Measurements from ENCODE around the gene BCL2. TPM values are rescaled to one million over a fixed set of nuclear protein-coding genes. Genes with fewer than 3 reads are reported as not detected.

The BCL2 gene
- total RNA-seq, 1 experiment from 2014 or later = 1.5 TPM

GRCh38 chr18:63128237-63128974 lies 191.2 kb downstream of the BCL2 start:
- Histone ChIP-seq H3K27ac (ENCODE audit: low read length) (no peak overlapping the region), H4K20me1 (ENCODE audit: low read length) (no peaks in the 10 kb centered on the region), H3K4me1 (ENCODE audit: insufficient read depth, low read length) (no peaks in the 10 kb centered on the region), H3K9me2 (replicated peaks; ENCODE audit: low read length) (no peaks in the 10 kb centered on the region), H3K36me3 (ENCODE audit: low read depth, low read length) (no peaks in the 10 kb centered on the region), H3K79me2 (ENCODE audit: low read length) (no peaks in the 10 kb centered on the region), H3K27me3 (ENCODE audit: low read length) (peaks cover 8% of the 10 kb centered on the region; the same call in 1 of the 2 replicates), H3K9me3 (ENCODE audit: low read length) (no peaks in the 10 kb centered on the region), H3K4me2 (ENCODE audit: low read length) (no peak overlapping the region), H3F3A (ENCODE audit: low read length, unreplicated experiment) (no peaks in the 10 kb centered on the region), H3K9ac (ENCODE audit: low read length) (no peak overlapping the region), H3K4me3 (ENCODE audit: low read length) (no peak overlapping the region), H2AFZ (ENCODE audit: low read length) (no peak overlapping the region)
- no peak for ATAC-seq
- CTCF ChIA-PET = no interaction called here
- POLR2A ChIA-PET (ENCODE audit: unreplicated experiment) = no interaction called here
- no peak for TF ChIP-seq EZH2phosphoT487 (IDR thresholded peaks at IDR 0.05; ENCODE audit: borderline replicate concordance, low read length)
- no peak for TF ChIP-seq EZH2 (IDR thresholded peaks at IDR 0.05; ENCODE audit: low read length, unreplicated experiment)
- TF ChIP-seq CTCF (conservative IDR thresholded peaks at IDR 0.05; ENCODE audit: low read depth, low read length) = no peak
- no peak for DNase-seq
- intact Hi-C loops (cut with micrococcal nuclease) = no loop called here
- BruUV-seq (replicated peaks) = no TSS peak

- no peak for DNase-seq
- Histone ChIP-seq H2AFZ (ENCODE audit: low read length) (no peak overlapping the region), H3K9me2 (replicated peaks; ENCODE audit: low read length) (no peaks in the 10 kb centered on the region), H3K9me3 (ENCODE audit: low read length) (no peaks in the 10 kb centered on the region), H3K4me2 (ENCODE audit: low read length) (no peak overlapping the region), H3K27ac (ENCODE audit: low read length) (no peak overlapping the region), H3K9ac (ENCODE audit: low read length) (no peak overlapping the region), H3K36me3 (ENCODE audit: low read depth, low read length) (no peaks in the 10 kb centered on the region), H3F3A (ENCODE audit: low read length, unreplicated experiment) (no peaks in the 10 kb centered on the region), H3K79me2 (ENCODE audit: low read length) (no peaks in the 10 kb centered on the region), H3K4me3 (ENCODE audit: low read length) (no peak overlapping the region), H3K27me3 (ENCODE audit: low read length) (peaks cover 8% of the 10 kb centered on the region), H4K20me1 (ENCODE audit: low read length) (no peaks in the 10 kb centered on the region), H3K4me1 (ENCODE audit: insufficient read depth, low read length) (no peaks in the 10 kb centered on the region)
- BruUV-seq (replicated peaks) = no TSS peak
- no peak for ATAC-seq
- TF ChIP-seq EZH2phosphoT487 (IDR thresholded peaks at IDR 0.05; ENCODE audit: borderline replicate concordance, low read length) (no peak), EZH2 (IDR thresholded peaks at IDR 0.05; ENCODE audit: low read length, unreplicated experiment) (no peak), CTCF (conservative IDR thresholded peaks at IDR 0.05; ENCODE audit: low read depth, low read length) (no peak)
- ChIA-PET CTCF (no interaction called here), POLR2A (ENCODE audit: unreplicated experiment) (no interaction called here)
- intact Hi-C loops (cut with micrococcal nuclease) = no loop called here
These were observed 193.2 kb downstream of the BCL2 start for GRCh38 chr18:63126134-63127069.
